Esophagus muscularis mucosa (tissue), 4 donors: Measurements from ENCODE around the gene PWWP2A. TPM values are rescaled to one million over a fixed set of nuclear protein-coding genes. Genes with fewer than 3 reads are reported as not detected.

Experiments
- DNase-seq: peaks from one replicate; pipeline ENCODE4 v3.0.0-alpha.2; 2017; ENCODE audit errors: extremely low spot score
- H3K27ac ChIP-seq, 4 donors: fragments of 200-600 bp; sonication (generic); replicated peaks in 1 of 4; 1 replicate in 3 of 4; 2 replicates in 1 of 4; pipeline ENCODE4 v1.5.1; 2016 to 2019; ENCODE audit warnings: mild to moderate bottlenecking in 1 of 4
- H3K27me3 ChIP-seq, 4 donors: fragments of 200-600 bp; sonication (generic); one replicate each; pipeline versions ENCODE4 v1.5.1 to v1.6.0; 2016 to 2019
- H3K36me3 ChIP-seq, 4 donors: fragments of 200-600 bp; sonication (generic); one replicate each; pipeline ENCODE4 v1.5.1; 2016 to 2019
- H3K4me1 ChIP-seq, 4 donors: fragments of 200-600 bp; sonication (generic); one replicate each; pipeline ENCODE4 v1.5.1; 2016 to 2019
- H3K4me3 ChIP-seq, 4 donors: fragments of 200-600 bp; sonication (generic); 1 replicate in 2 of 4; 2 replicates in 2 of 4; pipeline ENCODE4 v1.5.1; 2016 to 2019; ENCODE audit warnings: mild to moderate bottlenecking in 4 of 4, moderate library complexity in 1 of 4
- H3K9me3 ChIP-seq, 4 donors: fragments of 200-600 bp; sonication (generic); 1 replicate in 3 of 4; 2 replicates in 1 of 4; pipeline ENCODE4 v1.5.1; 2016 to 2019
- EP300 ChIP-seq: sonication (generic); formaldehyde crosslinking; IDR thresholded peaks from one replicate; pipeline ENCODE4 v1.6.1; 2017; ENCODE audit warnings: antibody characterized with exemption
- POLR2A ChIP-seq: fragments of 450-650 bp; IDR thresholded peaks from one replicate; pipeline ENCODE4 v1.6.1; 2017; ENCODE audit warnings: antibody characterized with exemption, moderate library complexity, mild to moderate bottlenecking, low read depth
- POLR2AphosphoS5 ChIP-seq, 2 donors: sonication (generic); formaldehyde crosslinking; IDR thresholded peaks; one replicate each; pipeline ENCODE4 v1.6.1; 2017; ENCODE audit warnings: antibody characterized with exemption in 2 of 2
- WGBS: methylation state at CpG from one replicate; pipeline ENCODE4 v1.1.5; 2018; 5-methylcytosine and 5-hydroxymethylcytosine counted together
- intact Hi-C: fragments of 100-400 bp; cut with DNase I; formaldehyde crosslinking; loops from one replicate; pipeline ENCODE4 v1.15.1; 2023
- total RNA-seq, 4 donors: library from RNA; depleted of rRNA; stranded (reverse); fragments of >200 nt; gene quantifications; one replicate each; pipeline versions ENCODE4 v1.1.0 to v1.2.1, GENCODE V29; 2016
- TF ChIP-seq, protein P1 (sequence below), 3 experiments: fragments of 200-600 bp in 2 of 3; fragments of 450-650 bp in 1 of 3; sonication (generic) in 2 of 3; IDR thresholded peaks; one replicate each; pipeline ENCODE4 v1.5.1; 2017 to 2019; ENCODE audit warnings: antibody characterized with exemption in 3 of 3, mild to moderate bottlenecking in 2 of 3, moderate library complexity in 1 of 3

Gene PWWP2A
- total RNA-seq, 4 donors from 2014 or later, result 17.2 to 30.3 (median 24.2) TPM

DNA sequence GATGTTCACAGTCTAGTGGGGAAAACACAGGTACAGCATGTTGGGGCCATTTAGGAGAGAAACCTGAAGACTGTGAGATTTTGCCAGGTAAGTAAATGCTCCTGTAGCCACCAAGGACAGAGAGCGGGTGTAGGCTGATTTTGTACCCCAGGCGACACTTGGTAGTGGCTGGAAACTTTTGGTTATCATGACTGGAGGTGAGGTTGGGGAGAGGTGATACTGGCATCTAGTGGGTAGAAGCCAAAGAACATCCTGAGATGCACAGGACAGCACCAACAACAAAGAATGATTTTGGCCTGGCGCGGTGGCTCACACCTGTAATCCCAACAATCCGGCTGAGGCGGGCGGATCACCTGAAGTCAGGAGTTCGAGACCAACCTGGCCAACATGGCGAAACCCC is 38.8 kb upstream of the PWWP2A start:
- Histone ChIP-seq H3K9me3 (no peaks in the 10 kb centered on the region), H3K36me3 (no peaks in the 10 kb centered on the region), H3K27ac (no peak overlapping the region), H3K4me3 (no peak overlapping the region), H3K4me1 (no peaks in the 10 kb centered on the region), H3K27me3 (no peaks in the 10 kb centered on the region)
- DNase-seq, result no peak
- intact Hi-C loops, result no loop called here
- 94% methylated on average over 9 of the region's 9 CpGs for WGBS
- TF ChIP-seq, protein P1, sequence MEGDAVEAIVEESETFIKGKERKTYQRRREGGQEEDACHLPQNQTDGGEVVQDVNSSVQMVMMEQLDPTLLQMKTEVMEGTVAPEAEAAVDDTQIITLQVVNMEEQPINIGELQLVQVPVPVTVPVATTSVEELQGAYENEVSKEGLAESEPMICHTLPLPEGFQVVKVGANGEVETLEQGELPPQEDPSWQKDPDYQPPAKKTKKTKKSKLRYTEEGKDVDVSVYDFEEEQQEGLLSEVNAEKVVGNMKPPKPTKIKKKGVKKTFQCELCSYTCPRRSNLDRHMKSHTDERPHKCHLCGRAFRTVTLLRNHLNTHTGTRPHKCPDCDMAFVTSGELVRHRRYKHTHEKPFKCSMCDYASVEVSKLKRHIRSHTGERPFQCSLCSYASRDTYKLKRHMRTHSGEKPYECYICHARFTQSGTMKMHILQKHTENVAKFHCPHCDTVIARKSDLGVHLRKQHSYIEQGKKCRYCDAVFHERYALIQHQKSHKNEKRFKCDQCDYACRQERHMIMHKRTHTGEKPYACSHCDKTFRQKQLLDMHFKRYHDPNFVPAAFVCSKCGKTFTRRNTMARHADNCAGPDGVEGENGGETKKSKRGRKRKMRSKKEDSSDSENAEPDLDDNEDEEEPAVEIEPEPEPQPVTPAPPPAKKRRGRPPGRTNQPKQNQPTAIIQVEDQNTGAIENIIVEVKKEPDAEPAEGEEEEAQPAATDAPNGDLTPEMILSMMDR (IDR thresholded peaks at IDR 0.05), result no peak
- TF ChIP-seq POLR2AphosphoS5 (IDR thresholded peaks at IDR 0.05), result no peak
- TF ChIP-seq EP300, result no peak
- no peak for TF ChIP-seq POLR2A

DNA sequence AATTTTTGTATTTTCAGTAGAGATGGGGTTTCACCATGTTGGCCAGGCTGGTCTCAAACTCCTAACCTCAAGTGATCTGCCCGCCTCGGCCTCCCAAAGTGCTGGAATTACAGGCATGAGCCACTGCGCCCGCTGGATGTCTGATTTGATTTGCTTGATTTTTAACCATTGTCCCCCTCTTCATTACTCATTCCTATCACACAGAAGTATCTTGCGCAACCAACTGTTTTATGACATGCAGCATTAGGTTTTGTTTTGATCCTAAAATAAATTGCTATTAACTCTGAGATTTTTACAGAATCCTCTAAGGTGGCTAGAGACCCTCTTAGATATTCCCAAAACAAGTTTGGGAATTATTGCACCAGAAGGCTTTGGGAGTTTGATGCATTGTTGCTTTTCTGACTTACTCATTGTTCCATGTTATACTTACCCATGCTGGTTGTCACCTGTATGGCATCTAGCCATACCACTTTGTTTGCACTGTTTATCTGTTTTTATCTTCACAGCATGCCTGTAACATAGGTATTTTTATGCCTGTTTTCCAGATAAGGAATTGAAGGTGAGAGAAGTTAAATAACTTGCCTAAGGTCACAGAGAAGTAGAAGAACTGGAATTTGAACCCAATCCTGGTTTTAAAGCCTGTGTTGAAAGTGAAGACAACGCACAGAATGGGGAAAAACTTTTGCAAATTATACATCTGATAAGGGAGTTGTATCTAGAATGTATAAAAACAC is 35.9 kb upstream of the PWWP2A start:
- no peaks in the 10 kb centered on the region for H3K36me3 ChIP-seq
- no peak overlapping the region for H3K27ac ChIP-seq
- WGBS, result 89% methylated on average over 6 of the region's 6 CpGs
- no peaks in the 10 kb centered on the region for H3K4me1 ChIP-seq
- no peak overlapping the region for H3K4me3 ChIP-seq
- intact Hi-C loops, result no loop called here
- no peak for TF ChIP-seq POLR2AphosphoS5 (IDR thresholded peaks at IDR 0.05)
- TF ChIP-seq EP300, result no peak
- TF ChIP-seq, protein P1 (IDR thresholded peaks at IDR 0.05), result no peak
- no peak for TF ChIP-seq POLR2A
- no peaks in the 10 kb centered on the region for H3K27me3 ChIP-seq
- DNase-seq, result no peak
- no peaks in the 10 kb centered on the region for H3K9me3 ChIP-seq

DNA sequence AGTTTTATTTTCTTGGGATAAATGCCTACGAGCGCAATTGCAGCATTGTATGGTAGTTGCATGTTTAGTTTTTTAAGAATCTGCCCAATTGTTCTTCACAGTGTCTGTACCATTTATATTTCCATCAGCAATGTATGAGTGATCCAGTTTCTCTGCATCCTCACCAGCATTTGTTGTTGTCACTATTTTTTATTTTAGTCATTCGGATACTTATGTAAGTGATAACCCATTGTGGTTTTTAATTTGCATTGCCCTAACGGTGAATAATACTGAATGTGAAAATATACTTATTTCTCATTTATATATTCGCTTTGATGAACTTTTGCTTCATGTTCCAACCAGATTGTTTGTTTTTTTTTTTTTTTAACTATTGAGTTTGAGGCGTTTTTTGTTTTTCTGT is 33.7 kb upstream of the PWWP2A start:
- Histone ChIP-seq H3K27ac (no peak overlapping the region), H3K9me3 (no peaks in the 10 kb centered on the region), H3K4me3 (no peak overlapping the region), H3K27me3 (no peaks in the 10 kb centered on the region), H3K4me1 (no peaks in the 10 kb centered on the region), H3K36me3 (no peaks in the 10 kb centered on the region)
- no peak for DNase-seq
- WGBS, result 88% methylated on average over 6 of the region's 6 CpGs
- TF ChIP-seq POLR2A, result no peak
- TF ChIP-seq POLR2AphosphoS5 (IDR thresholded peaks at IDR 0.05), result no peak
- no peak for TF ChIP-seq EP300
- TF ChIP-seq, protein P1 (IDR thresholded peaks at IDR 0.05), result no peak
- intact Hi-C loops, result no loop called here

DNA sequence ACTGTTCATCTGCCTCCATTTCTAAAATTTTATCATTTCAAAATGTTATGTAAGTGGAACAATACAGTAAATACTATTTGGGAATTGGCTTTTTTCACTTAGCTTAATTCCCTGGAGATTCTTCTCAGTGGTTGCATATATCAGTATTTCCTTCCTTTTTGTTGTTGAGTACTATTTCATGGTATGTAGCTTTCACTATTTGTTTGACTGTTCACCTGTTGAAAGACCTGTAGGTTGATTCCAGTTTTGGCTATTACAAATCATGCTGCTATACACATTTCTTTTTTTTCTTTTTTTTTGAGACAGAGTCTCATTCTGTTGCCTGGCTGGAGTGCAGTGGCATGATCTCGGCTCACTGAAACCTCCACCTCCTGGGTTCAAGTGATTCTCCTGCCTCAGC is 33.0 kb upstream of the PWWP2A start:
- no peaks in the 10 kb centered on the region for H3K36me3 ChIP-seq
- DNase-seq, result no peak
- H3K4me3 ChIP-seq, result no peak overlapping the region
- no peak overlapping the region for H3K27ac ChIP-seq
- intact Hi-C loops, result no loop called here
- H3K27me3 ChIP-seq, result no peaks in the 10 kb centered on the region
- TF ChIP-seq POLR2AphosphoS5 (IDR thresholded peaks at IDR 0.05), result no peak
- TF ChIP-seq, protein P1 (IDR thresholded peaks at IDR 0.05), result no peak
- TF ChIP-seq POLR2A, result no peak
- no peak for TF ChIP-seq EP300
- 90% methylated on average over 1 of the region's 1 CpG for WGBS
- peaks cover 0 to under 1% (median 0%) of the 10 kb centered on the region in 4 donors for H3K4me1 ChIP-seq
- H3K9me3 ChIP-seq, result no peaks in the 10 kb centered on the region

DNA sequence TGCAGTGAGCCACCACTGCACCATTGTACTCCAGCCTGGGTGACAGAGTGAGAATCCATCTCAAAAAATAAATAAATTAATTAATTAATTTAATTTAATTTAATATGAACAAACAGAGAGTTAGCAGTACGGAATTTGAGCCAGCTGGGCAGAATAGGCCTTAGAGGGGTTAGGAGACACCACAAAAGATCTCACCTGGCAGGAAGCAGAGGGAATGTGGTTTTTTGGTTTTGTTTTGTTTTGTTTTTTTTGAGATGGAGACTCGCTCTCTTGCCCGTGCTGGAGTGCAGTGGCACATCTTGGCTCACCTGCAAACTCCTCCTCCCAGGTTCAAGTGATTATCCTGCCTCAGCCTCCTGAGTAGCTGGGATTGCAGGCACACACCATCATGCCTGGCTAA is 31.8 kb upstream of the PWWP2A start:
- Histone ChIP-seq H3K27ac (no peak overlapping the region), H3K36me3 (no peaks in the 10 kb centered on the region), H3K27me3 (no peaks in the 10 kb centered on the region), H3K4me1 (peaks cover 0 to 7% (median 0%) of the 10 kb centered on the region in 4 donors), H3K9me3 (no peaks in the 10 kb centered on the region), H3K4me3 (no peak overlapping the region)
- 95% methylated on average over 3 of the region's 3 CpGs for WGBS
- intact Hi-C loops, result no loop called here
- TF ChIP-seq POLR2AphosphoS5 (IDR thresholded peaks at IDR 0.05) (no peak), EP300 (no peak), POLR2A (no peak)
- TF ChIP-seq, protein P1 (IDR thresholded peaks at IDR 0.05), result no peak
- DNase-seq, result no peak
